Hematopoietic multipotent progenitor cell treated with erythropoietin and hydrocortisone succinate and interleukin-3 and kit ligand, for 15 days (in vitro differentiated cells): Measurements from ENCODE around the gene AGAP1.
A peak's percentile ranks its signal among the peaks of the same experiment; 100 is the strongest.

Experiments used
- DNase-seq: peaks from one replicate; pipeline ENCODE4 v3.0.0-alpha.2; 2015; ENCODE audit warnings: low spot score

Gene AGAP1

GRCh38 chr2:236173729-236174607 lies 680.1 kb downstream of the AGAP1 start:
- DNase-seq: no peak

- no peak for DNase-seq
Measured at GRCh38 chr2:236175548-236176150, 681.8 kb downstream of the AGAP1 start.

- peak; percentile 6 for DNase-seq
Measured at GRCh38 chr2:236176417-236176816, 682.6 kb downstream of the AGAP1 start.

GRCh38 chr2:236176951-236177350 lies 683.1 kb downstream of the AGAP1 start:
- no peak for DNase-seq

GRCh38 chr2:236177604-236177966 lies 683.7 kb downstream of the AGAP1 start:
- DNase-seq: peak; percentile 28

GRCh38 chr2:236177967-236178889 lies 684.4 kb downstream of the AGAP1 start:
- DNase-seq: peak; percentile 43

GRCh38 chr2:236178890-236179235 lies 685.0 kb downstream of the AGAP1 start:
- no peak for DNase-seq

GRCh38 chr2:236179236-236180075 lies 685.6 kb downstream of the AGAP1 start:
- no peak for DNase-seq

GRCh38 chr2:236180076-236180816 lies 686.4 kb downstream of the AGAP1 start:
- DNase-seq: no peak

GRCh38 chr2:236180831-236181453 lies 687.1 kb downstream of the AGAP1 start:
- DNase-seq: peak; percentile 36
